SK-N-SH treated with all-trans-retinoic acid at 6 μM for 48 hours (cell line): ENCODE results near the gene TBC1D9.

ENCODE experiments used
- ATAC-seq: fragments of 200-7000 bp; cut with Tn5 transposase; 3 replicates; pipeline ENCODE4 v1.9.1; 2020; ENCODE audit warnings: mild to moderate bottlenecking, moderate library complexity
- ARNTL ChIP-seq: fragments of 450-650 bp; formaldehyde crosslinking; IDR thresholded peaks from 2 replicates; pipeline ENCODE4 v1.5.0; 2020; ENCODE audit warnings: low read depth, mild to moderate bottlenecking, moderate library complexity, borderline replicate concordance
- BACH2 ChIP-seq: fragments of 250-450 bp; sonication (Bioruptor Pico); IDR thresholded peaks from 2 replicates; pipeline ENCODE4 v1.9.0; 2021; ENCODE audit warnings: mild to moderate bottlenecking, borderline replicate concordance
- CREB5 ChIP-seq: fragments of 250-450 bp; sonication (Bioruptor Pico); IDR thresholded peaks from 2 replicates; pipeline ENCODE4 v1.5.1; 2020; ENCODE audit warnings: low read depth, mild to moderate bottlenecking, moderate library complexity
- CSDC2 ChIP-seq: fragments of 250-450 bp; sonication (Bioruptor Pico); IDR thresholded peaks from 2 replicates; pipeline ENCODE4 v1.5.0; 2020; ENCODE audit warnings: mild to moderate bottlenecking, moderate library complexity
- ESRRG ChIP-seq: fragments of 250-450 bp; sonication (Bioruptor Pico); IDR thresholded peaks from 2 replicates; pipeline ENCODE4 v1.6.1; 2021; ENCODE audit warnings: mild to moderate bottlenecking
- ISL1 ChIP-seq: fragments of 250-450 bp; sonication (Bioruptor Pico); IDR thresholded peaks from 2 replicates; pipeline ENCODE4 v2.1.2; 2022; ENCODE audit warnings: mild to moderate bottlenecking, moderate library complexity
- OSR1 ChIP-seq: fragments of 250-450 bp; sonication (Bioruptor Pico); IDR thresholded peaks from 2 replicates; pipeline ENCODE4 v1.8.0; 2022; ENCODE audit warnings: moderate library complexity, mild to moderate bottlenecking, inconsistent platforms
- PPARA ChIP-seq: fragments of 250-450 bp; sonication (Bioruptor Pico); IDR thresholded peaks from 2 replicates; pipeline ENCODE4 v1.5.0; 2020; ENCODE audit warnings: mild to moderate bottlenecking, borderline replicate concordance
- RARB ChIP-seq: fragments of 250-450 bp; sonication (Bioruptor Pico); IDR thresholded peaks from 2 replicates; pipeline ENCODE4 v1.8.0; 2021; ENCODE audit warnings: mild to moderate bottlenecking, moderate library complexity
- SNAI2 ChIP-seq: fragments of 250-450 bp; sonication (Bioruptor Pico); IDR thresholded peaks from 2 replicates; pipeline ENCODE4 v1.5.0; 2020; ENCODE audit warnings: mild to moderate bottlenecking, moderate library complexity
- TCF4 ChIP-seq: fragments of 250-450 bp; sonication (Bioruptor Pico); IDR thresholded peaks from 2 replicates; pipeline ENCODE4 v1.8.0; 2021; ENCODE audit warnings: mild to moderate bottlenecking, moderate library complexity, borderline replicate concordance
- TOX ChIP-seq: fragments of 250-450 bp; sonication (Bioruptor Pico); IDR thresholded peaks from 2 replicates; pipeline ENCODE4 v1.8.0; 2021; ENCODE audit warnings: mild to moderate bottlenecking, moderate library complexity, borderline replicate concordance
- ZC3H10 ChIP-seq: fragments of 250-450 bp; sonication (Bioruptor Pico); IDR thresholded peaks from 2 replicates; pipeline ENCODE4 v1.5.1; 2021; ENCODE audit warnings: mild to moderate bottlenecking, moderate library complexity
- ZFP3 ChIP-seq: fragments of 250-450 bp; sonication (Bioruptor Pico); IDR thresholded peaks from 2 replicates; pipeline ENCODE4 v1.5.0; 2020; ENCODE audit warnings: mild to moderate bottlenecking, moderate library complexity
- ZNF565 ChIP-seq: fragments of 450-650 bp; formaldehyde crosslinking; conservative IDR thresholded peaks from 2 replicates; pipeline ENCODE4 v1.5.0; 2020; ENCODE audit warnings: low read depth, mild to moderate bottlenecking, moderate library complexity
- ZNF70 ChIP-seq: fragments of 450-650 bp; formaldehyde crosslinking; IDR thresholded peaks from 2 replicates; pipeline ENCODE4 v1.5.0; 2020; ENCODE audit warnings: mild to moderate bottlenecking, moderate library complexity
- ZNF8 ChIP-seq: fragments of 450-650 bp; formaldehyde crosslinking; IDR thresholded peaks from 2 replicates; pipeline ENCODE4 v1.5.0; 2020; ENCODE audit warnings: mild to moderate bottlenecking, moderate library complexity
- TF ChIP-seq, protein P1 (sequence below): fragments of 250-450 bp; sonication (Bioruptor Pico); IDR thresholded peaks from 2 replicates; pipeline ENCODE4 v1.5.1; 2021; ENCODE audit warnings: mild to moderate bottlenecking, moderate library complexity
- TF ChIP-seq, protein P2 (sequence below): fragments of 250-450 bp; sonication (Bioruptor Pico); IDR thresholded peaks from 2 replicates; pipeline ENCODE4 v1.8.0; 2020; ENCODE audit warnings: mild to moderate bottlenecking, moderate library complexity, borderline replicate concordance
- TF ChIP-seq, protein P3 (sequence below): fragments of 250-450 bp; sonication (Bioruptor Pico); IDR thresholded peaks from 2 replicates; pipeline ENCODE4 v1.8.0; 2021; ENCODE audit warnings: low read depth, mild to moderate bottlenecking, moderate library complexity, borderline replicate concordance
- TF ChIP-seq, protein P4 (sequence below): fragments of 250-450 bp; sonication (Bioruptor Pico); IDR thresholded peaks from 2 replicates; pipeline ENCODE4 v1.5.0; 2020; ENCODE audit warnings: mild to moderate bottlenecking, moderate library complexity

The TBC1D9 gene

DNA sequence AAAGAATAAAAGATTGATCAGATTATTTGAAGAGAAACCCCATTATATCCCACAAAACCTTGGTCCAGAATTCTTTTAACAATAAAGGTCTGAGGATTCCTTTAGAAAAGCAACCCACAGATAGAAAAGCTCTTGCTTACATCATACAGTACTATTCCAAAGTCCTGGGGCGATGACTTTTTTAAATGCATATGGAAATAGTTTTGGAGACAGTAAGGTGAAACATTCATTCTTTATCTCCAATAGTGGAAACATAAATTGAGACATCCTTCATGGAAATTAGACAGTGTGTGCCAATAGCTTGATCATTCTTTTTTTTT, 101.7 kb downstream of the TBC1D9 start:
- peak; percentile 30; the same call in 1 of the 3 replicates for ATAC-seq
- TF ChIP-seq, protein P1, sequence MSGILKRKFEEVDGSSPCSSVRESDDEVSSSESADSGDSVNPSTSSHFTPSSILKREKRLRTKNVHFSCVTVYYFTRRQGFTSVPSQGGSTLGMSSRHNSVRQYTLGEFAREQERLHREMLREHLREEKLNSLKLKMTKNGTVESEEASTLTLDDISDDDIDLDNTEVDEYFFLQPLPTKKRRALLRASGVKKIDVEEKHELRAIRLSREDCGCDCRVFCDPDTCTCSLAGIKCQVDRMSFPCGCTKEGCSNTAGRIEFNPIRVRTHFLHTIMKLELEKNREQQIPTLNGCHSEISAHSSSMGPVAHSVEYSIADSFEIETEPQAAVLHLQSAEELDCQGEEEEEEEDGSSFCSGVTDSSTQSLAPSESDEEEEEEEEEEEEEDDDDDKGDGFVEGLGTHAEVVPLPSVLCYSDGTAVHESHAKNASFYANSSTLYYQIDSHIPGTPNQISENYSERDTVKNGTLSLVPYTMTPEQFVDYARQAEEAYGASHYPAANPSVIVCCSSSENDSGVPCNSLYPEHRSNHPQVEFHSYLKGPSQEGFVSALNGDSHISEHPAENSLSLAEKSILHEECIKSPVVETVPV (CRISPR knock-in tag) = no peak
- no peak for TF ChIP-seq SNAI2 (CRISPR knock-in tag)
- no peak for TF ChIP-seq ARNTL (CRISPR knock-in tag)
- TF ChIP-seq, protein P2, sequence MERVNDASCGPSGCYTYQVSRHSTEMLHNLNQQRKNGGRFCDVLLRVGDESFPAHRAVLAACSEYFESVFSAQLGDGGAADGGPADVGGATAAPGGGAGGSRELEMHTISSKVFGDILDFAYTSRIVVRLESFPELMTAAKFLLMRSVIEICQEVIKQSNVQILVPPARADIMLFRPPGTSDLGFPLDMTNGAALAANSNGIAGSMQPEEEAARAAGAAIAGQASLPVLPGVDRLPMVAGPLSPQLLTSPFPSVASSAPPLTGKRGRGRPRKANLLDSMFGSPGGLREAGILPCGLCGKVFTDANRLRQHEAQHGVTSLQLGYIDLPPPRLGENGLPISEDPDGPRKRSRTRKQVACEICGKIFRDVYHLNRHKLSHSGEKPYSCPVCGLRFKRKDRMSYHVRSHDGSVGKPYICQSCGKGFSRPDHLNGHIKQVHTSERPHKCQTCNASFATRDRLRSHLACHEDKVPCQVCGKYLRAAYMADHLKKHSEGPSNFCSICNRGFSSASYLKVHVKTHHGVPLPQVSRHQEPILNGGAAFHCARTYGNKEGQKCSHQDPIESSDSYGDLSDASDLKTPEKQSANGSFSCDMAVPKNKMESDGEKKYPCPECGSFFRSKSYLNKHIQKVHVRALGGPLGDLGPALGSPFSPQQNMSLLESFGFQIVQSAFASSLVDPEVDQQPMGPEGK = no peak
- no peak for TF ChIP-seq RARB (CRISPR knock-in tag)
- TF ChIP-seq ZC3H10 (CRISPR knock-in tag) = no peak

DNA sequence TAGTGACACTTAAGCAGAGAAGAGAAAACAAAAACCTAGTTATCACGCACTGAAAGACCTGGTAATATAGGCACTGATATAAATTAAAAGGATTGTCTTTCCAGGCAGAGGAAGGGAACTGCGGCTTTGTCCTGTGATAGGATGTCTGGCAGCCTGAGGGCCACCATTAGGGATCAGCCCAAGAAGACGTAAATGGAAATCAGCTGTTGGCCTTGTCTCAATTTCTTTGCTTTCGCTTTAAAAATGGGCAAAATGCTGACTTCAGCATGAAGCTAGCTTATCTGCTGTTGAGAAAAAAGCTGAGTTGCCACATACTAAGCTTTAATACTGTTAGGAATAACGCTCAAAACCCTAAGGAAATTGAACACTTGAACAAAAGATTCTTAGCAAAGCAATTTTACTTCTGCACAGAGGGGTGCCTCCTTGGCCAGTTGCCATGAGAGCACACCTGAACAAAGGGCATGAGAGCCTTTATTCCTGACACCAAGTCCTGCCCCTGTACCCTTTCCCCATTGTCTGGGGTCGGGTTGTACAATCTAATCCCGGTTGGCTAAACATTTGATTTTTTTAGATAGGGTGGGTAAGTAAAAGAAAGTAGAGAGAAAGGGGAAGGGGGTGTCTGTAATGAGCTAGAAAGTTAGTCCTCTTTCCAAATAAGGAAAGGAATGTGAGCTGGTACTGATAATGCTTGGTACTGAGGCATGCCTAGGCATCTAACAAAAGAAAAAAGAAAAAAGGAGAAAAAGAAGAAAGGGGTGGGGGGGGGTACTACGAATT, 102.3 kb downstream of the TBC1D9 start:
- peak; percentile 54; the same call in 1 of the 2 replicates for TF ChIP-seq TCF4 (CRISPR knock-in tag)
- no peak for TF ChIP-seq ZFP3 (CRISPR knock-in tag)
- TF ChIP-seq CSDC2 (CRISPR knock-in tag) = no peak
- TF ChIP-seq BACH2 (CRISPR knock-in tag) = no peak
- peak; percentile 44; the same call in 2 of the 3 replicates for ATAC-seq

- ATAC-seq = no peak
- no peak for TF ChIP-seq ARNTL (CRISPR knock-in tag)
- TF ChIP-seq CSDC2 (CRISPR knock-in tag) = no peak
- no peak for TF ChIP-seq TOX (CRISPR knock-in tag)
- TF ChIP-seq ZFP3 (CRISPR knock-in tag) = no peak
- TF ChIP-seq, protein P2 = no peak
- no peak for TF ChIP-seq ISL1 (CRISPR knock-in tag)
- TF ChIP-seq ZNF8 (CRISPR knock-in tag) = no peak
- no peak for TF ChIP-seq ZC3H10 (CRISPR knock-in tag)
- TF ChIP-seq, protein P1 (CRISPR knock-in tag) = no peak
- no peak for TF ChIP-seq SNAI2 (CRISPR knock-in tag)
- no peak for TF ChIP-seq ESRRG
- TF ChIP-seq, protein P3, sequence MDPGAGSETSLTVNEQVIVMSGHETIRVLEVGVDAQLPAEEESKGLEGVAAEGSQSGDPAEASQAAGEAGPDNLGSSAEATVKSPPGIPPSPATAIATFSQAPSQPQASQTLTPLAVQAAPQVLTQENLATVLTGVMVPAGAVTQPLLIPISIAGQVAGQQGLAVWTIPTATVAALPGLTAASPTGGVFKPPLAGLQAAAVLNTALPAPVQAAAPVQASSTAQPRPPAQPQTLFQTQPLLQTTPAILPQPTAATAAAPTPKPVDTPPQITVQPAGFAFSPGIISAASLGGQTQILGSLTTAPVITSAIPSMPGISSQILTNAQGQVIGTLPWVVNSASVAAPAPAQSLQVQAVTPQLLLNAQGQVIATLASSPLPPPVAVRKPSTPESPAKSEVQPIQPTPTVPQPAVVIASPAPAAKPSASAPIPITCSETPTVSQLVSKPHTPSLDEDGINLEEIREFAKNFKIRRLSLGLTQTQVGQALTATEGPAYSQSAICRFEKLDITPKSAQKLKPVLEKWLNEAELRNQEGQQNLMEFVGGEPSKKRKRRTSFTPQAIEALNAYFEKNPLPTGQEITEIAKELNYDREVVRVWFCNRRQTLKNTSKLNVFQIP (CRISPR knock-in tag) = no peak
Observed at GRCh38 chr4:140652601-140653000, 103.6 kb downstream of the TBC1D9 start.

GRCh38 chr4:140648716-140649308, 107.4 kb downstream of the TBC1D9 start:
- TF ChIP-seq SNAI2 (CRISPR knock-in tag) = no peak
- no peak for TF ChIP-seq CREB5 (CRISPR knock-in tag)
- no peak for TF ChIP-seq BACH2 (CRISPR knock-in tag)
- TF ChIP-seq OSR1 = no peak
- TF ChIP-seq ZFP3 (CRISPR knock-in tag) = no peak
- no peak for TF ChIP-seq ZNF565
- TF ChIP-seq ZC3H10 (CRISPR knock-in tag) = no peak
- TF ChIP-seq ZNF70 = no peak
- TF ChIP-seq, protein P4, sequence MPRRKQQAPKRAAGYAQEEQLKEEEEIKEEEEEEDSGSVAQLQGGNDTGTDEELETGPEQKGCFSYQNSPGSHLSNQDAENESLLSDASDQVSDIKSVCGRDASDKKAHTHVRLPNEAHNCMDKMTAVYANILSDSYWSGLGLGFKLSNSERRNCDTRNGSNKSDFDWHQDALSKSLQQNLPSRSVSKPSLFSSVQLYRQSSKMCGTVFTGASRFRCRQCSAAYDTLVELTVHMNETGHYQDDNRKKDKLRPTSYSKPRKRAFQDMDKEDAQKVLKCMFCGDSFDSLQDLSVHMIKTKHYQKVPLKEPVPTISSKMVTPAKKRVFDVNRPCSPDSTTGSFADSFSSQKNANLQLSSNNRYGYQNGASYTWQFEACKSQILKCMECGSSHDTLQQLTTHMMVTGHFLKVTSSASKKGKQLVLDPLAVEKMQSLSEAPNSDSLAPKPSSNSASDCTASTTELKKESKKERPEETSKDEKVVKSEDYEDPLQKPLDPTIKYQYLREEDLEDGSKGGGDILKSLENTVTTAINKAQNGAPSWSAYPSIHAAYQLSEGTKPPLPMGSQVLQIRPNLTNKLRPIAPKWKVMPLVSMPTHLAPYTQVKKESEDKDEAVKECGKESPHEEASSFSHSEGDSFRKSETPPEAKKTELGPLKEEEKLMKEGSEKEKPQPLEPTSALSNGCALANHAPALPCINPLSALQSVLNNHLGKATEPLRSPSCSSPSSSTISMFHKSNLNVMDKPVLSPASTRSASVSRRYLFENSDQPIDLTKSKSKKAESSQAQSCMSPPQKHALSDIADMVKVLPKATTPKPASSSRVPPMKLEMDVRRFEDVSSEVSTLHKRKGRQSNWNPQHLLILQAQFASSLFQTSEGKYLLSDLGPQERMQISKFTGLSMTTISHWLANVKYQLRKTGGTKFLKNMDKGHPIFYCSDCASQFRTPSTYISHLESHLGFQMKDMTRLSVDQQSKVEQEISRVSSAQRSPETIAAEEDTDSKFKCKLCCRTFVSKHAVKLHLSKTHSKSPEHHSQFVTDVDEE = no peak
- no peak for TF ChIP-seq TOX (CRISPR knock-in tag)
- TF ChIP-seq CSDC2 (CRISPR knock-in tag) = no peak
- TF ChIP-seq ARNTL (CRISPR knock-in tag) = no peak
- TF ChIP-seq PPARA (CRISPR knock-in tag) = no peak
- ATAC-seq = peak; percentile 78
